HL-60/S4 treated with phorbol 12-myristate 13-acetate at 8.2 ng/mL for 4 days and 3 days (cell line): Measurements from ENCODE around the gene KCTD2.
"Not testable (repeated sequence)": the region's sequence is repeated elsewhere in the genome, so short reads cannot be mapped to it uniquely, and the experiment has no call there.

Source experiments
- in situ Hi-C: fragments of 300-500 bp; cut with MboI; formaldehyde crosslinking; loops from 2 replicates; pipeline ENCODE4 v1.15.0; 2022; ENCODE audit warnings: low sequenced_read_pairs

Gene KCTD2

GRCh38 chr17:75049057-75049456 is 2.0 kb downstream of the KCTD2 start:
- in situ Hi-C loops: no loop called here

GRCh38 chr17:75049706-75050105 is 2.7 kb downstream of the KCTD2 start:
- in situ Hi-C loops: no loop called here

GRCh38 chr17:75051941-75052340 is 4.9 kb downstream of the KCTD2 start:
- in situ Hi-C loops: no loop called here

- in situ Hi-C loops: no loop called here
Measured at GRCh38 chr17:75059369-75060345, 12.6 kb downstream of the KCTD2 start.

GRCh38 chr17:75060434-75061054 is 13.5 kb downstream of the KCTD2 start:
- in situ Hi-C loops: no loop called here

GRCh38 chr17:75061055-75061438 is 14.0 kb downstream of the KCTD2 start:
- in situ Hi-C loops: no loop called here

- in situ Hi-C loops: no loop called here
Measured at GRCh38 chr17:75061618-75062017, 14.6 kb downstream of the KCTD2 start.

GRCh38 chr17:75063201-75063600 is 16.2 kb downstream of the KCTD2 start:
- in situ Hi-C loops: no loop called here

- in situ Hi-C loops: no loop called here
Measured at GRCh38 chr17:75063626-75064025, 16.6 kb downstream of the KCTD2 start.

- in situ Hi-C loops: no loop called here
Measured at GRCh38 chr17:75064040-75064439, 17.0 kb downstream of the KCTD2 start.

GRCh38 chr17:75064460-75064859 is 17.4 kb downstream of the KCTD2 start:
- in situ Hi-C loops: no loop called here

- in situ Hi-C loops: no loop called here
Measured at GRCh38 chr17:75064867-75065561, 18.0 kb downstream of the KCTD2 start.

GRCh38 chr17:75065562-75066151 is 18.6 kb downstream of the KCTD2 start:
- in situ Hi-C loops: no loop called here

- in situ Hi-C loops: no loop called here
Measured at GRCh38 chr17:75067856-75068255, 20.8 kb downstream of the KCTD2 start.

- in situ Hi-C loops: no loop called here
Measured at GRCh38 chr17:75068750-75069149, 21.7 kb downstream of the KCTD2 start.

GRCh38 chr17:75069783-75070182 is 22.8 kb downstream of the KCTD2 start:
- in situ Hi-C loops: no loop called here

- in situ Hi-C loops: not testable (repeated sequence)
Measured at GRCh38 chr17:75071478-75072271, 24.6 kb downstream of the KCTD2 start.

- in situ Hi-C loops: not testable (repeated sequence)
Measured at GRCh38 chr17:75072909-75073308, 25.9 kb downstream of the KCTD2 start.

- in situ Hi-C loops: no loop called here
Measured at GRCh38 chr17:75073618-75074047, 26.6 kb downstream of the KCTD2 start.

- in situ Hi-C loops: no loop called here
Measured at GRCh38 chr17:75074532-75074931, 27.5 kb downstream of the KCTD2 start.
